Measurements from ENCODE around the gene DAPK2.

DAPK2 gene

GRCh38 chr15:64052925-64053491 is 6.7 kb upstream of the DAPK2 start:
- no peak for DNase-seq

GRCh38 chr15:64051407-64052259 is 5.3 kb upstream of the DAPK2 start:
- no peak for DNase-seq

GRCh38 chr15:64051093-64051402 is 4.8 kb upstream of the DAPK2 start:
- DNase-seq = no peak

- no peak for DNase-seq
Measured at GRCh38 chr15:64050281-64051092, 4.2 kb upstream of the DAPK2 start.

- DNase-seq = no peak
Measured at GRCh38 chr15:64048781-64049460, 2.6 kb upstream of the DAPK2 start.

GRCh38 chr15:64045774-64046420 is 388 bp downstream of the DAPK2 start:
- no peak for DNase-seq

GRCh38 chr15:64045101-64045435 is 1.2 kb downstream of the DAPK2 start:
- DNase-seq = no peak

GRCh38 chr15:64044300-64045100 is 1.8 kb downstream of the DAPK2 start:
- DNase-seq = no peak

GRCh38 chr15:64038878-64039610 is 7.2 kb downstream of the DAPK2 start:
- no peak for DNase-seq

GRCh38 chr15:64037966-64038365 is 8.3 kb downstream of the DAPK2 start:
- no peak for DNase-seq

- no peak for DNase-seq
Measured at GRCh38 chr15:64037116-64037515, 9.2 kb downstream of the DAPK2 start.

- DNase-seq = no peak
Measured at GRCh38 chr15:64035525-64035924, 10.8 kb downstream of the DAPK2 start.

- no peak for DNase-seq
Measured at GRCh38 chr15:64034519-64034918, 11.8 kb downstream of the DAPK2 start.

- DNase-seq = no peak
Measured at GRCh38 chr15:64032329-64032728, 14.0 kb downstream of the DAPK2 start.

- no peak for DNase-seq
Measured at GRCh38 chr15:64030123-64030522, 16.2 kb downstream of the DAPK2 start.

- no peak for DNase-seq
Measured at GRCh38 chr15:64029633-64030032, 16.7 kb downstream of the DAPK2 start.

- no peak for DNase-seq
Measured at GRCh38 chr15:64029110-64029509, 17.2 kb downstream of the DAPK2 start.

- DNase-seq = no peak
Measured at GRCh38 chr15:64026591-64026990, 19.7 kb downstream of the DAPK2 start.

- DNase-seq = no peak
Measured at GRCh38 chr15:64024172-64025050, 21.9 kb downstream of the DAPK2 start.

GRCh38 chr15:64023220-64023619 is 23.1 kb downstream of the DAPK2 start:
- no peak for DNase-seq

All from activated CD4-positive, alpha-beta T cell treated with anti-CD3 and anti-CD28 coated beads, Interleukin-10, Interleukin-2, amounts not matched to agents 100 ng/mL and 50 ng/mL, durations not matched to agents 16 hours and 8 hours (primary cell).